Retinal pigment epithelial cell (primary cell): ENCODE results near the gene DTWD2.

Experiments
- DNase-seq: peaks from one replicate; pipeline ENCODE4 v3.0.0-alpha.2; 2010; ENCODE audit warnings: low read depth
- H3K4me3 ChIP-seq: 2 replicates; pipeline ENCODE4 v1.5.1; 2011; ENCODE audit warnings: mild to moderate bottlenecking, low read length, control low read depth, moderate library complexity
- TF ChIP-seq, protein P1 (sequence below): conservative IDR thresholded peaks from 2 replicates; pipeline ENCODE4 v1.5.1; 2011; ENCODE audit warnings: low read depth, low read length, control low read depth, inconsistent platforms

The DTWD2 gene

DNA sequence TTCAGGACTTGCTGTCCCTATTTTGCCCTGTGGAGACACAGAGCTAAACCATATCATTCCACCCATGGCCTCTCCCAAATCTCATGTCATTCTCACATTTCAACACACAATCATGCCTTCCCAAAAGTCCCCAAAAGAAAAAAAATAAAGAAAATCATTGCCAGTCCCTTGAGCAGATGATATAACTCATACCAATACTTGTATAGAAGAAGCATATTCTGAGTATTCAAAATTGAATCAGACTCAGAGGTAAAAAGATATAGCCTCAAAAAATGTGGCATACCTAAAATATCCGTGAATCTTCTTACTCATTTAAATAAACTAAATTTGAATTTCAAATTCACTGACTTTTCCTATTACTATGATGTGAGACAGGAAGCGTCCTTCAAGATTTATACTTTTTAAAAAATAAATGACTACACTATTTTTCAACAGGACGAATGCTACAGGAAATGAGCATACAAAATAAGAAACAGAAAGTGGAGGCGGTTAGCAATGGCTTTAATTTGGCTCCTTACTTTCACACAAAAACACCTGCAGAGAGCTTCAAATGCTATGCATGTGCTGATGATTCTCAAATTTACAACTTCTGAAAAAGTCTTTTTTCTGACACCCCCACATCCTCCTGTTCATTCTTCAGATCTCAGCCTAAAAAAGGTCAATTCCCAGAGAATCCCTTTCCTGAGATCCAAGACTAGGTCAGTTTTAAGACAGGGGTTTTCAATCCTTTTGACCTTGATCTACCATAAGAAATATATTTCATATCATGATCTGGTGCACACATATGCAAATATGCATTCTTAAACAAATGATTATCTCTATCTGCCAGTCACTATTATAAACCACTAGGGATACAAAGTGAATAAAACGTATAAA lies 42.9 kb upstream of the DTWD2 start:
- TF ChIP-seq, protein P1, sequence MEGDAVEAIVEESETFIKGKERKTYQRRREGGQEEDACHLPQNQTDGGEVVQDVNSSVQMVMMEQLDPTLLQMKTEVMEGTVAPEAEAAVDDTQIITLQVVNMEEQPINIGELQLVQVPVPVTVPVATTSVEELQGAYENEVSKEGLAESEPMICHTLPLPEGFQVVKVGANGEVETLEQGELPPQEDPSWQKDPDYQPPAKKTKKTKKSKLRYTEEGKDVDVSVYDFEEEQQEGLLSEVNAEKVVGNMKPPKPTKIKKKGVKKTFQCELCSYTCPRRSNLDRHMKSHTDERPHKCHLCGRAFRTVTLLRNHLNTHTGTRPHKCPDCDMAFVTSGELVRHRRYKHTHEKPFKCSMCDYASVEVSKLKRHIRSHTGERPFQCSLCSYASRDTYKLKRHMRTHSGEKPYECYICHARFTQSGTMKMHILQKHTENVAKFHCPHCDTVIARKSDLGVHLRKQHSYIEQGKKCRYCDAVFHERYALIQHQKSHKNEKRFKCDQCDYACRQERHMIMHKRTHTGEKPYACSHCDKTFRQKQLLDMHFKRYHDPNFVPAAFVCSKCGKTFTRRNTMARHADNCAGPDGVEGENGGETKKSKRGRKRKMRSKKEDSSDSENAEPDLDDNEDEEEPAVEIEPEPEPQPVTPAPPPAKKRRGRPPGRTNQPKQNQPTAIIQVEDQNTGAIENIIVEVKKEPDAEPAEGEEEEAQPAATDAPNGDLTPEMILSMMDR = no peak
- H3K4me3 ChIP-seq = no peak overlapping the region
- no peak for DNase-seq

DNA sequence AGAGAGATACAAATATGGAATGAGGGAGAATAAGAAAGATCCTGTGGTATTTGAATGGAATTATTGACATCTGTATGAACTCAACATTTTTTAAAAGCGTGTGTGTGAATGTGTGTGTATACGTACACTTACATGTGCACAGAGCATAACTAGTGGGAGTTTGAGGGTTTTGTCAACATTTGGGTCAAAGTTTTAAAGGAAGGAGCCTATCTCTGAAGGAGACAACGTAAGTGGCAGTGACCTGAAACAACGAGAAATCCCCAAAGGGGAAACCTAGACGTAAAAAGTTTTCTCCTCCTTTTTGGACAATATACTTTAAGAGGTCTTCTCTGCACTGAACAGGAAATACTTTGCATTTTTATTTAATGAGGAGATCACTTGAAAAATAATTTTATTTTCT lies 40.2 kb upstream of the DTWD2 start:
- TF ChIP-seq, protein P1 = no peak
- no peak for DNase-seq
- no peak overlapping the region for H3K4me3 ChIP-seq

DNA sequence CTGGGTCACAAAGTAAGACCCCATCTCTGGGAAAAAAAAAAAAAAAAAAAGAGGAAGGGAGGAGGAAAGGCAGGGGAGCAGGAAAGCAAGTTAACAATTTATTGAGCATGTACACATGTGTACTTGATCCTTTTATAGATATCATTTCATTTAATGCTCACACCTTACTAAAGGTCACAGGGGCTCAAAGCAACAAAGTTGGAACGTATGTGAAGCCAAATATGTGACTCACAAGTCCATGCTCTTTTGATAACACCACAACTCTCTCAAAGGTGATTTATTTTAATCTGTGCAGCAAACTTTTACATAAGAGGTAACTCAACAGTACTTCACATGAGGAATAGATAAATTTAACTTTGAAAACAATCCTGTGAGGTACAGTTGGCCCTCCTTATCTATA lies 34.4 kb upstream of the DTWD2 start:
- H3K4me3 ChIP-seq = no peak overlapping the region
- DNase-seq = no peak
- TF ChIP-seq, protein P1 = no peak

DNA sequence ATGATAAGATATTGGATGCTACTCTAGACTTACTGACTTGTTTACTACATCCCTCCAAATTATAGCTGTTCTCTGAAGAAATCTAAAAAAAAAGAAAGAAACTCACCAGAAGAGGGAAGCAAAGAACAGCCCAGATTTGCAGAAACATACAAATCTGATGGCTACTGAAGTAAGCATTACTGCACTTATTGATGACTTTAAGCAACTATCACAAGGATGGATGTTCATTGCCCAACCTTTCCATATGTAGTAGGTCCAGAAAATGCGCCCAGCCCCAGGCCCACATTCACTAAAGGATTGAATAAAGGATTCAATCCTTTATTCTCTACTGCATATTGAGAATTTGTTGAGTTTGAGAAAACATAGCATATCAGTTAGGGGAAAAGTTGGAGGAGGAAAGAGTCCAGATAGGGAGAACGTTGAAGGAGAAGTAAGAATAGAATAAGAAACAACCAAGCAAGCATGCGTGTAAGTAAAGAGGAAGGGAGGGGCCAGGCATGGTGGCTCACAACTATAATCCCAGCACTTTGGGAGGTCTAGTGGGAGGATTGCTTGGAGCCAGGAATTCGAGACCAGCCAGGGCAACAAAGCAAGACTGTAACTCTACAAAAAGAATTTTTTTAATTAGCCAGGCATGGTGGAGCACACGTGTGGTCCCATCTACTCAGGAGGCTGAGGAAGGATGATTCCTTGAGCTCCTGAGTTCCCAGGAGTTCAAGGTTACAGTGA lies 33.8 kb upstream of the DTWD2 start:
- TF ChIP-seq, protein P1 = peak; percentile 59
- H3K4me3 ChIP-seq = no peak overlapping the region
- peak; percentile 17 for DNase-seq

DNA sequence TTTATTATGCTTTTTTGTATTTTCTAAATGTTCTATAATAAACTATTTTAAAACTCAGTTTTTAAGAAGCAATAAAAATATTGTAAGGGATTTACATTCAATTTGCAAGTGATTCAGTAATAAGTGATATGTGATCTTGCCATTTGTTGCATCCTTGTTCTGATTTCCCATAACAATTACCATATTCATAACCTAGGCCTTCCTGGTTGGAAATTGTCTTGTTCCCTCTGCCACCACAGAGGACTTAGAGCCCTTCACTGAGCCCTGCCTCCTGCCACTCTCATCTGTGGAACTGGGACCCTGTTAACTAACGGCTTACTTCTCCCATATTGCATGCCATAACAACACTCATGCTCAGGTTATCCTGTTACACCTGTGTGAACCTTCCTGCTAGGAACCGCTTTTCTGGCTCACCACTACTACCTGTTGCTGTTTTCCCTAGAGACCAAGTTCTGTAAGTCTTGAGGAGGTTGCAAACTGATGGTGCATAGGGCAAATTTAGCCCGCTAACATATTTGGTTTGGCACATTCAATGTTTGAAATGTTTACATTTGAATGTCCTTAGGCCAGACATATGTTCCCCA lies 32.9 kb upstream of the DTWD2 start:
- no peak overlapping the region for H3K4me3 ChIP-seq
- DNase-seq = no peak
- TF ChIP-seq, protein P1 = no peak

DNA sequence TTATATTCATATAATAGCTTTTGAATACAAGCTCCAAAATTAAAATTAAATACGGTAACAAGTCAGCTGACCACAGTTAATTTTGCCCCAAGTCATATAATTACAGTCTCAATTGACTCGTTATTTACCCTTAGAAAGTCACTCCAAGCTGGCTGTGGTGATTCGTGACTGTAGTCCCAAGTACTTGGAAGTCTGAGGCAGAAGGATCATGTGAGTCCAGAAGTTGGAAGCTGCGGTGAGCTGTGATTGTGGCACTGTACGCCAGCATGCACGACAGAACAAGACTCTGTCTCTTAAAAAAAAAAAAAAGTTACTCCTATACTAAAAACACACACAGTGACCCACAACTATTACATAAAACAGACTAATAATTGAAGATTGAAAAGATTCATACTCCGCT lies 31.6 kb upstream of the DTWD2 start:
- TF ChIP-seq, protein P1 = no peak
- no peak overlapping the region for H3K4me3 ChIP-seq
- DNase-seq = no peak
